ENCODE results near the gene POLD1.

The POLD1 gene

DNA sequence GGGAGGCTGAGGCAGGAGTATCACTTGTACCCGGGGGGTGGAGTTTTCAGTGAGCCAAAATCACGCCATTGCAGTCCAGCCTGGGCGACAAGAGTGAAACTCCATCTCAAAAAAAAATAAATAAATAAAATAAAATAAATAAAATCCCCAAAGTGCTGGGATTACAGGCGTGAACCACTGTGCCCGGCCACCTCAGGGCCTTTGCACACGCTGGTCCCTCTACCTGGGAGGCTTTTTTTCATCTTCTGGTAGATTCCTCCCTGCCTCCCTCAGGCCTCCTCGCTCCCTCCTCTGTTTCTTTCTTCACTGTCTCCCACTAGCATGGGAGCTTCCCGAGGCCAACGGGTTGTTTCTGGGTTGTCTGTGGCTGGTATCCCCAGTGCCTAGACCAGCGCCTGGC, 63.6 kb downstream of the POLD1 start:
- no peaks in the 10 kb centered on the region for H3K79me2 ChIP-seq (ENCODE audit: control insufficient read depth, low read length)
- no peaks in the 10 kb centered on the region for H3K9me2 ChIP-seq (replicated peaks; ENCODE audit: control insufficient read depth, low read length)
- H4K20me1 ChIP-seq (ENCODE audit: control insufficient read depth, insufficient read depth, low read depth, low read length): no peaks in the 10 kb centered on the region
- H3K4me3 ChIP-seq (ENCODE audit: low read length): no peak overlapping the region
- H3F3A ChIP-seq (ENCODE audit: control insufficient read depth, insufficient read depth): no peaks in the 10 kb centered on the region
- H3K9me3 ChIP-seq (ENCODE audit: control insufficient read depth, insufficient read depth, low read length): no peaks in the 10 kb centered on the region
- H3K27ac ChIP-seq (ENCODE audit: low read depth, low read length): no peak overlapping the region
- TF ChIP-seq, protein P1, sequence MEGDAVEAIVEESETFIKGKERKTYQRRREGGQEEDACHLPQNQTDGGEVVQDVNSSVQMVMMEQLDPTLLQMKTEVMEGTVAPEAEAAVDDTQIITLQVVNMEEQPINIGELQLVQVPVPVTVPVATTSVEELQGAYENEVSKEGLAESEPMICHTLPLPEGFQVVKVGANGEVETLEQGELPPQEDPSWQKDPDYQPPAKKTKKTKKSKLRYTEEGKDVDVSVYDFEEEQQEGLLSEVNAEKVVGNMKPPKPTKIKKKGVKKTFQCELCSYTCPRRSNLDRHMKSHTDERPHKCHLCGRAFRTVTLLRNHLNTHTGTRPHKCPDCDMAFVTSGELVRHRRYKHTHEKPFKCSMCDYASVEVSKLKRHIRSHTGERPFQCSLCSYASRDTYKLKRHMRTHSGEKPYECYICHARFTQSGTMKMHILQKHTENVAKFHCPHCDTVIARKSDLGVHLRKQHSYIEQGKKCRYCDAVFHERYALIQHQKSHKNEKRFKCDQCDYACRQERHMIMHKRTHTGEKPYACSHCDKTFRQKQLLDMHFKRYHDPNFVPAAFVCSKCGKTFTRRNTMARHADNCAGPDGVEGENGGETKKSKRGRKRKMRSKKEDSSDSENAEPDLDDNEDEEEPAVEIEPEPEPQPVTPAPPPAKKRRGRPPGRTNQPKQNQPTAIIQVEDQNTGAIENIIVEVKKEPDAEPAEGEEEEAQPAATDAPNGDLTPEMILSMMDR (IDR thresholded peaks at IDR 0.05; ENCODE audit: low read depth, low read length, poor library complexity, severe bottlenecking): no peak
- TF ChIP-seq EZH2phosphoT487 (IDR thresholded peaks at IDR 0.05; ENCODE audit: borderline replicate concordance, low read length): no peak
- H3K4me1 ChIP-seq (ENCODE audit: control insufficient read depth, low read length): no peaks in the 10 kb centered on the region
- no peak overlapping the region for H3K4me2 ChIP-seq (ENCODE audit: low read length)
- H3K27me3 ChIP-seq (ENCODE audit: control insufficient read depth, low read length): no peaks in the 10 kb centered on the region
- H3K36me3 ChIP-seq (ENCODE audit: control insufficient read depth, low read length): peaks cover 48% of the 10 kb centered on the region

DNA sequence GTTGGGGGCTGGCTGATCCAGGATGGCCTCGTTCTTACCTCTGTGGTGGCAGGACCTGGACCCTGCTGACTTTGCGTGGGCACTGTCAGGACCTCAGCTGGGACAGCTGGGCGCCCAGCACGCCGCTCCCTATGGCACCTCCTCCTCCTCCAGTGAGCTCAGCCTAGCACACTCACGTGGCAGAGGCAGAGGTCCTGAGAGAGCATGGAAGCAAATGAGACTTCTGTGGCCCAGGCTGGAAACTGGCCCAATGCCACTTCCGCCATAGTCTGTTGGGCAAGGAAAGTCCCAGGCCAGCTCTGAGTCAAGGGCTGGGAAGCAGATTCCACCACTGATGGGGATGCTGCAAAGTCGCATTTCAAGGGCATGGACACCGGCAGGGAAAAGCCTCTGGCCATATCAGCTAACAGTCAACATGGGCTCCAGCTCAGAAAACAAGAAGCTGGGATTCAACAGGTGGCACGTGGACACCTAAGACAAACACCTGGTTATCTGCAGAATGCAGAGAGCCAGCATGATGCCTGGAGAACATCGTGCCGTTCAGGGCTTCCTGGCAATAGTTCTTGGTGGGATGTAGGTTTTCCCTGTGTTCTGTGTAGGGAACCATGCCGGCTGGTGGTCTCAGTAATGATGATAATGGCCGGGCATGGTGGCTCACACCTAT, 65.2 kb downstream of the POLD1 start:
- no peak overlapping the region for H3K4me3 ChIP-seq (ENCODE audit: low read length)
- TF ChIP-seq, protein P1 (IDR thresholded peaks at IDR 0.05; ENCODE audit: low read depth, low read length, poor library complexity, severe bottlenecking): no peak
- no peaks in the 10 kb centered on the region for H4K20me1 ChIP-seq (ENCODE audit: control insufficient read depth, insufficient read depth, low read depth, low read length)
- H3K36me3 ChIP-seq (ENCODE audit: control insufficient read depth, low read length): peaks cover 40% of the 10 kb centered on the region
- H3K4me1 ChIP-seq (ENCODE audit: control insufficient read depth, low read length): no peaks in the 10 kb centered on the region
- no peak overlapping the region for H3K4me2 ChIP-seq (ENCODE audit: low read length)
- no peaks in the 10 kb centered on the region for H3K9me2 ChIP-seq (replicated peaks; ENCODE audit: control insufficient read depth, low read length)
- no peaks in the 10 kb centered on the region for H3K9me3 ChIP-seq (ENCODE audit: control insufficient read depth, insufficient read depth, low read length)
- no peaks in the 10 kb centered on the region for H3F3A ChIP-seq (ENCODE audit: control insufficient read depth, insufficient read depth)
- no peaks in the 10 kb centered on the region for H3K27me3 ChIP-seq (ENCODE audit: control insufficient read depth, low read length)
- H3K79me2 ChIP-seq (ENCODE audit: control insufficient read depth, low read length): no peaks in the 10 kb centered on the region
- no peak overlapping the region for H3K27ac ChIP-seq (ENCODE audit: low read depth, low read length)

DNA sequence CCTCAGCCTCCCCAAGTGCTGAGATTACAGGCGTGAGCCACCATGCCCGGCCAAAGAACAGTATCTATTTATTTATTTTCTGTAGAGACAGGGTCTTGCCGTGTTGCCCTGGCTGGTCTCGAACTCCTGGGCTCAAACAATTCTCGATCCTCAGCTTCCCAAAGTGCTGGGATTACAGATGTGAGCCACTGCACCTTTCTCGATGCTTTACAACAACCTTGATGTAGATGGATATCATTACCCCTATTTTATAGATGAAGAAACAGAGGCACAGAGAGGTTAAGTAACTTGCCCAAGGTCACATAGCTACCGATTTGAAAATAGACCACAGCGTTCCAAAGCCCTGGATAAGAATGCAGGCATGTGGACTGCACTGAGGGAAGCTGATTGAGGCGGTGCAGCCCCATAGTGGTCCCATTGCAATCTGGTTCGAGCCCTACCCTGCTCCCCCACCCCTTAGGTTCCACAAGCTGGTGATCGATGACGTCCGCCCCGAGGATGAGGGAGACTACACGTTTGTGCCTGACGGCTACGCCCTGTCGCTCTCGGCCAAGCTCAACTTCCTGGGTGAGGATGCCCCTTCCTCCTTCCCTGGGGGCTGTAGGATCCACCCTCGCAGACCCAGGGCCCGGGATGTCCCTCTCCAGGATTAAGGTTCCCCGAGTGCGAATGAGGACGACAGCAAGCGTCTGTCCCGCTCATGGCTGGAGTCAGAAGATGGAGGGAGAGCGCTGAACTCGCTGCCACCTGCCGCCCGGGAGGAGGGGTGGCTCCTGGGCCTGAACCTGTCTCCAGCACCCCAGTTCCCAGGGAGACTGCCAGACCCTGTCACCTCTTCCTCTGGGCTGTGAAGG, 66.4 kb downstream of the POLD1 start:
- TF ChIP-seq EZH2phosphoT487 (IDR thresholded peaks at IDR 0.05; ENCODE audit: borderline replicate concordance, low read length): no peak
- TF ChIP-seq, protein P1 (IDR thresholded peaks at IDR 0.05; ENCODE audit: low read depth, low read length, poor library complexity, severe bottlenecking): no peak
- H3F3A ChIP-seq (ENCODE audit: control insufficient read depth, insufficient read depth): no peaks in the 10 kb centered on the region
- H3K79me2 ChIP-seq (ENCODE audit: control insufficient read depth, low read length): no peaks in the 10 kb centered on the region
- no peak overlapping the region for H3K27ac ChIP-seq (ENCODE audit: low read depth, low read length)
- H4K20me1 ChIP-seq (ENCODE audit: control insufficient read depth, insufficient read depth, low read depth, low read length): no peaks in the 10 kb centered on the region
- H3K4me2 ChIP-seq (ENCODE audit: low read length): no peak overlapping the region
- no peaks in the 10 kb centered on the region for H3K9me2 ChIP-seq (replicated peaks; ENCODE audit: control insufficient read depth, low read length)
- peaks cover 47% of the 10 kb centered on the region for H3K36me3 ChIP-seq (ENCODE audit: control insufficient read depth, low read length)
- no peaks in the 10 kb centered on the region for H3K4me1 ChIP-seq (ENCODE audit: control insufficient read depth, low read length)
- no peaks in the 10 kb centered on the region for H3K27me3 ChIP-seq (ENCODE audit: control insufficient read depth, low read length)
- no peak overlapping the region for H3K4me3 ChIP-seq (ENCODE audit: low read length)
- no peaks in the 10 kb centered on the region for H3K9me3 ChIP-seq (ENCODE audit: control insufficient read depth, insufficient read depth, low read length)
